GM12892 (cell line): Measurements from ENCODE around the gene RHOV.

Experiments
- POLR2A ChIP-seq: IDR thresholded peaks from 2 replicates; pipeline ENCODE4 v1.6.1; 2011; ENCODE audit warnings: low read depth, low read length, control low read depth
- POLR2AphosphoS5 ChIP-seq: IDR thresholded peaks from 2 replicates; pipeline ENCODE4 v1.6.1; 2011; ENCODE audit warnings: low read depth, low read length, control low read depth

- TF ChIP-seq POLR2A: no peak
- TF ChIP-seq POLR2AphosphoS5: no peak
Observed at GRCh38 chr15:40846841-40847222, 27.2 kb downstream of the RHOV start.
